ENCODE data around the gene NRG2.

GRCh38 chr5:139896718-139897117, 146.4 kb downstream of the NRG2 start:
- no peak for TF ChIP-seq POLR2A (IDR thresholded peaks at IDR 0.05; ENCODE audit: control extremely low read depth in 1 of 2, low read depth in 2 of 2, low read length in 2 of 2)
- TF ChIP-seq EZH2 (IDR thresholded peaks at IDR 0.05; ENCODE audit: low read depth, low read length, severe bottlenecking) = no peak
- TF ChIP-seq POLR2AphosphoS5 (IDR thresholded peaks at IDR 0.05; ENCODE audit: low read depth, low read length) = no peak
- no peak for TF ChIP-seq BRCA1 (IDR thresholded peaks at IDR 0.05; ENCODE audit: low read depth, low read length)
- no peak for TF ChIP-seq JUN (IDR thresholded peaks at IDR 0.05; ENCODE audit: low read depth, low read length)
- TF ChIP-seq CTCF (IDR thresholded peaks at IDR 0.05; ENCODE audit: control extremely low read depth in 1 of 3, insufficient read depth in 1 of 3, low read depth in 1 of 3, low read length in 3 of 3) = no peak

Data from H1 (cell line).